A549 (cell line): ENCODE measurements around the gene GRAP2. TPM values are rescaled to one million over a fixed set of nuclear protein-coding genes. Genes with fewer than 3 reads are reported as not detected.

Experiments used
- ATAC-seq, 2 experiments: fragments of 200-7000 bp in 1 of 2; fragments of >200 bp in 1 of 2; cut with Nextera tagmentation in 1 of 2; cut with Tn5 transposase in 1 of 2; 3 replicates each; pipeline versions ENCODE4 v1.8.0 to v1.9.1; 2018 to 2020; ENCODE audit warnings: mild to moderate bottlenecking in 1 of 2, moderate library complexity in 1 of 2
- CTCF ChIA-PET: fragments of 300-600 bp; sonication (Branson Sonifier 250); formaldehyde crosslinking; extraction: SDS; loops from one replicate; lab custom pipeline; 2021; ENCODE audit warnings: antibody characterized with exemption, inconsistent platforms; lab: Yijun Ruan, JAX
- POLR2A ChIA-PET: fragments of 350-600 bp; formaldehyde crosslinking; extraction: SDS; loops from one replicate; lab custom pipeline; 2021; ENCODE audit warnings: antibody characterized with exemption, inconsistent platforms; lab: Yijun Ruan, JAX
- DNase-seq, 2 experiments: peaks; one replicate each; pipeline versions ENCODE4 v3.0.0 to v3.0.0-alpha.2; 2011 to 2016; ENCODE audit warnings: low read depth in 1 of 2, low spot score in 1 of 2
- FAIRE-seq: peaks from 2 replicates; lab custom pipeline; 2011; peaks lifted over from hg19 to GRCh38; lab: Jason Lieb, UNC
- H3K27ac ChIP-seq, 2 experiments: fragments of >200 bp; sonication (Bioruptor Twin); formaldehyde crosslinking; 3 replicates each; pipeline ENCODE4 v1.5.1; 2016 to 2017
- H3K4me1 ChIP-seq: fragments of >200 bp; sonication (Bioruptor Twin); formaldehyde crosslinking; 3 replicates; pipeline ENCODE4 v1.6.1; 2016
- H3K4me2 ChIP-seq: fragments of >200 bp; sonication (Bioruptor Twin); formaldehyde crosslinking; 3 replicates; pipeline ENCODE4 v1.6.1; 2016
- H3K4me3 ChIP-seq: fragments of >200 bp; sonication (Bioruptor Twin); formaldehyde crosslinking; 3 replicates; pipeline ENCODE4 v1.5.1; 2016
- H3K9me3 ChIP-seq: fragments of >200 bp; sonication (Bioruptor Twin); formaldehyde crosslinking; 3 replicates; pipeline ENCODE4 v1.6.1; 2016
- CBX2 ChIP-seq: fragments of 200-600 bp; sonication (generic); IDR thresholded peaks from 2 replicates; pipeline ENCODE4 v1.6.1; 2016; ENCODE audit warnings: low read depth, mild to moderate bottlenecking, borderline replicate concordance
- CEBPB ChIP-seq, 2 experiments: fragments of >200 bp in 1 of 2; sonication (Bioruptor Twin) in 1 of 2; formaldehyde crosslinking in 1 of 2; IDR thresholded peaks; 2 replicates each; pipeline ENCODE4 v1.6.1; 2012 to 2016
- EHF ChIP-seq: fragments of 250-450 bp; sonication (Bioruptor Pico); IDR thresholded peaks from 2 replicates; pipeline ENCODE4 v1.5.0; 2020; ENCODE audit warnings: mild to moderate bottlenecking
- ESRRA ChIP-seq: fragments of 150-350 bp; IDR thresholded peaks from 2 replicates; pipeline ENCODE4 v1.6.1; 2014; ENCODE audit warnings: mild to moderate bottlenecking, low read length, borderline replicate concordance
- FOSL2 ChIP-seq, 2 experiments: fragments of 450-650 bp in 1 of 2; fragments of >200 bp in 1 of 2; sonication (Bioruptor Twin) in 1 of 2; formaldehyde crosslinking; IDR thresholded peaks; 2 replicates each; pipeline versions ENCODE4 v1.5.0 to v1.6.1; 2016 to 2020; ENCODE audit warnings: mild to moderate bottlenecking in 1 of 2, moderate library complexity in 1 of 2
- GATA3 ChIP-seq: IDR thresholded peaks from 2 replicates; pipeline ENCODE4 v1.6.1; 2012; ENCODE audit warnings: borderline replicate concordance
- HOXA7 ChIP-seq: fragments of 250-450 bp; sonication (Bioruptor Pico); IDR thresholded peaks from 2 replicates; pipeline ENCODE4 v1.5.0; 2020; ENCODE audit warnings: mild to moderate bottlenecking, moderate library complexity
- HOXB5 ChIP-seq: fragments of 250-450 bp; sonication (Bioruptor Pico); IDR thresholded peaks from 2 replicates; pipeline ENCODE4 v1.5.0; 2020; ENCODE audit warnings: mild to moderate bottlenecking, moderate library complexity
- NFE2L2 ChIP-seq: fragments of 150-350 bp; conservative IDR thresholded peaks from 2 replicates; pipeline ENCODE4 v1.6.1; 2014; ENCODE audit warnings: low read length
- NPAS2 ChIP-seq: fragments of 250-450 bp; sonication (Bioruptor Pico); IDR thresholded peaks from 2 replicates; pipeline ENCODE4 v1.8.0; 2022; ENCODE audit warnings: mild to moderate bottlenecking, moderate library complexity, borderline replicate concordance
- NR3C1 ChIP-seq: fragments of >200 bp; sonication (Bioruptor Twin); formaldehyde crosslinking; IDR thresholded peaks from 3 replicates; pipeline ENCODE4 v1.6.1; 2017
- PHF8 ChIP-seq: fragments of 200-600 bp; sonication (generic); IDR thresholded peaks from 2 replicates; pipeline ENCODE4 v1.6.1; 2016; ENCODE audit warnings: low read depth, mild to moderate bottlenecking, antibody characterized with exemption, moderate library complexity, borderline replicate concordance
- RARB ChIP-seq: fragments of 250-450 bp; sonication (Bioruptor Pico); IDR thresholded peaks from 2 replicates; pipeline ENCODE4 v1.8.0; 2021; ENCODE audit warnings: mild to moderate bottlenecking, moderate library complexity
- SREBF2 ChIP-seq: fragments of 450-650 bp; IDR thresholded peaks from 2 replicates; pipeline ENCODE4 v1.6.1; 2014; ENCODE audit warnings: mild to moderate bottlenecking, moderate library complexity
- ZNF302 ChIP-seq: fragments of 250-450 bp; sonication (Bioruptor Pico); IDR thresholded peaks from 2 replicates; pipeline ENCODE4 v1.9.0; 2021; ENCODE audit warnings: inconsistent platforms, mild to moderate bottlenecking, moderate library complexity
- WGBS: methylation state at CpG from one replicate; pipeline ENCODE4 v1.1.6; 2017; ENCODE audit errors: missing lambda C conversion rate; 5-methylcytosine and 5-hydroxymethylcytosine counted together
- polyA plus RNA-seq, 4 experiments: library from polyadenylated mRNA; depleted of rRNA in 3 of 4; stranded (reverse); fragments of >200 nt; fragmentation: RNase III in 1 of 4; extraction: RNeasy Plus Mini Kit Qiagen cat#74134 plus additional on column Dnase treatment in 1 of 4; gene quantifications; 2 replicates in 3 of 4; 3 replicates in 1 of 4; pipeline ENCODE4 v1.2.3, GENCODE V29; 2011 to 2017
- TF ChIP-seq, protein P1 (sequence below): fragments of >200 bp; sonication (Bioruptor Twin); formaldehyde crosslinking; IDR thresholded peaks from 3 replicates; pipeline ENCODE4 v1.6.1; 2016
- TF ChIP-seq, protein P2 (sequence below): IDR thresholded peaks from 2 replicates; pipeline ENCODE4 v1.6.1; 2012

The GRAP2 gene
- polyA plus RNA-seq, 2 of the 4 experiments (the other 2 are of a cell fraction) = not detected

DNA sequence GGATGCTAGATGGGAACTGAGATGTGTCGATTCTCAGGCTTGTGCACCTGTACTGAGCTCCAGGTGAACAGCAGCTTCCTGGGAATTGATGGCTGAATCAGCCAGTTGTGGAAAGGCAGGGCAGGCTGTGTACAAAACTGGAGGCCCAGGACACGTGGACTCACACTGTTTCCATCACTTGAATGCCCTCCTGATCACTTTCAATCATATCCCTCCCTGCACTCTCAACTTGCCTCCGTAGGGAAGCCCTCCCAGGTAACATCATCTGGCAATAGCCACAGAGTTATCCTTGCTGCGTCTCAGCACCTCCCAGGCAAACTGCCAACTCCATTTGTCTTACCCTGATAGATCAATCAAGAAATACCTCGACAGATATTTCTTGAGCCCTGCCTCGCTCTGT, 104.0 kb downstream of the GRAP2 start:
- Histone ChIP-seq H3K4me1 (peaks cover under 1% of the 10 kb centered on the region; the same call in 1 of the 3 replicates), H3K27ac (no peak overlapping the region), H3K9me3 (no peaks in the 10 kb centered on the region), H3K4me2 (no peak overlapping the region), H3K4me3 (no peak overlapping the region)
- no peak for DNase-seq
- no peak for FAIRE-seq
- no peak for ATAC-seq
- WGBS = 53% methylated on average over 6 of the region's 6 CpGs
- CTCF ChIA-PET = interaction anchor here (0.6 to 1.6 kb wide), 6 partner anchors 14 to 445 kb away, joined by 3 to 6 read pairs (median 3); no protein-coding TSS in a partner anchor
- POLR2A ChIA-PET = no interaction called here
- TF ChIP-seq CBX2 = no peak
- TF ChIP-seq HOXB5 (CRISPR knock-in tag) = no peak
- no peak for TF ChIP-seq NPAS2
- TF ChIP-seq RARB = no peak
- TF ChIP-seq, protein P1, sequence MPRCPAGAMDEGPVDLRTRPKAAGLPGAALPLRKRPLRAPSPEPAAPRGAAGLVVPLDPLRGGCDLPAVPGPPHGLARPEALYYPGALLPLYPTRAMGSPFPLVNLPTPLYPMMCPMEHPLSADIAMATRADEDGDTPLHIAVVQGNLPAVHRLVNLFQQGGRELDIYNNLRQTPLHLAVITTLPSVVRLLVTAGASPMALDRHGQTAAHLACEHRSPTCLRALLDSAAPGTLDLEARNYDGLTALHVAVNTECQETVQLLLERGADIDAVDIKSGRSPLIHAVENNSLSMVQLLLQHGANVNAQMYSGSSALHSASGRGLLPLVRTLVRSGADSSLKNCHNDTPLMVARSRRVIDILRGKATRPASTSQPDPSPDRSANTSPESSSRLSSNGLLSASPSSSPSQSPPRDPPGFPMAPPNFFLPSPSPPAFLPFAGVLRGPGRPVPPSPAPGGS = no peak
- no peak for TF ChIP-seq ZNF302 (CRISPR knock-in tag)
- TF ChIP-seq EHF = no peak
- TF ChIP-seq NR3C1 = no peak
- no peak for TF ChIP-seq NFE2L2
- TF ChIP-seq PHF8 = no peak

DNA sequence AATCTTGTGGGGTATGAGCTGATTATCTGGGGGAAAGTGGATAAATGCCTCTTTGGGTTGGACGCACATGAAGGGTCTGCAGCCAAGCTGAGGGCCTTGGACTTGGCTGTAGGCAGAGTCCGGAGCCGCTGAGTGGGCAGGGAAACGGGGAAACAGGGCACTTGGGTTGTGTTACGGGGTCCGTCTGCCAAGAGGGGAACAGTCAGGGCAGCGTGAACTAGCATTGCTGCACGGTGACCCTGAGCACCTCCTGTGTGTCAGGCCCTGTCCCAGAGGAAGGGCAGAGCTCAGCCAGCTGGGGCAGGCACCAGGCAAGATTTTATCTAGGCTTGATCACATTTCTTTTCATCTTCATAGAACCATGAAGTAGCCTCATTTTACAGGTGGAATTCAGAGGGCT, 105.8 kb downstream of the GRAP2 start:
- ChIA-PET CTCF (interaction anchor here (0.6 to 1.4 kb wide), 3 partner anchors 9 to 1865 kb away, joined by 3 to 4 read pairs (median 3); no protein-coding TSS in a partner anchor), POLR2A (no interaction called here)
- Histone ChIP-seq H3K9me3 (no peaks in the 10 kb centered on the region), H3K4me2 (no peak overlapping the region), H3K4me1 (no peaks in the 10 kb centered on the region), H3K4me3 (no peak overlapping the region), H3K27ac (no peak overlapping the region)
- WGBS = 84% methylated on average over 8 of the region's 8 CpGs
- FAIRE-seq = no peak
- no peak for ATAC-seq
- TF ChIP-seq SREBF2 (no peak), FOSL2 (IDR thresholded peaks at IDR 0.05) (no peak), FOSL2 (CRISPR knock-in tag; IDR thresholded peaks at IDR 0.05) (no peak), HOXA7 (CRISPR knock-in tag) (no peak), ESRRA (no peak)
- TF ChIP-seq, protein P2, sequence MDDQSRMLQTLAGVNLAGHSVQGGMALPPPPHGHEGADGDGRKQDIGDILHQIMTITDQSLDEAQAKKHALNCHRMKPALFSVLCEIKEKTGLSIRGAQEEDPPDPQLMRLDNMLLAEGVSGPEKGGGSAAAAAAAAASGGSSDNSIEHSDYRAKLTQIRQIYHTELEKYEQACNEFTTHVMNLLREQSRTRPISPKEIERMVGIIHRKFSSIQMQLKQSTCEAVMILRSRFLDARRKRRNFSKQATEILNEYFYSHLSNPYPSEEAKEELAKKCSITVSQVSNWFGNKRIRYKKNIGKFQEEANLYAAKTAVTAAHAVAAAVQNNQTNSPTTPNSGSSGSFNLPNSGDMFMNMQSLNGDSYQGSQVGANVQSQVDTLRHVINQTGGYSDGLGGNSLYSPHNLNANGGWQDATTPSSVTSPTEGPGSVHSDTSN = no peak
- no peak for DNase-seq

DNA sequence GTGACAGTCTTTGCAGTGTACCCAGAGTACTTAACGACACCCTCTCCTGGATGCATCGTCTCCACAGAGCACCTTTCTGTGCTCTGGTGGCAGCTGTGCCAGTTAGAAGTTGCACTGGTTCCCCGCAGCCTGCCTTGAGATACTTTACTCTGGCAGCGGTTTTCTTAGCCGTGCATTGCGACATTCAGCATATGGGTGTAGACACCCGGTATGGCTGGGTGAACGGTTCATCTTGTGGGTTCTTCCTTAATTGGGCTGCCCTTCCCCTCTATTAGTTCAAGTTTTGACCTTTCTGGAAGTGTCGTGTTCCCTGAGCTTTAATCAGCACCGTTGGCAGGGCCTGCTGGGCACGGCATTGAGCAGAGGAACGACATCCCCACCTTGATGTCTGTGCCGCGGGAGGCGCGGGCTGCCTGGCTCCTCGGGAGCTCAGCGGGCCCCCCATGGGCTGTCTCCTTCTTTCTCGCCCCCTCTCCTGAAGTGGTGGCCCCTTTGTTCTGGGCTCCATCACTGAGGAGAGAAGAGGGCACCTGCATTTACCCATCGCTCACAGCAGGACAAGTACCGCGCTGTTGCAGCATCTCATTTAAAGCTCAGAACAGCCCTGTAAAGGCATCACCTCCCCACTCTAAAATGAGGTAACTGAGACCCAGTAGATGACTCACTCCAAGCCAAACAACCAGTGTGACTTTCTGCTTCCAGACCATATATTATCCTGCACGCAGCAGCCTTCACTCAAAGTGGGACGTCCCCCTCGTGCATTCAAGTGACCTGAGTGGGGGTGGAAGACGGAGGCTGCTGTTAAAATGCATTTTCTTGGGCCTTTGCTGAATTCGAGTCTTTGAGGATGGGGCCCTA, 107.2 kb downstream of the GRAP2 start:
- TF ChIP-seq CEBPB (IDR thresholded peaks at IDR 0.05) (peak; percentile 6 to 36; a peak in 2 of 4 replicates), GATA3 (no peak)
- WGBS = 57% methylated on average over 15 of the region's 27 CpGs
- no peak overlapping the region for H3K27ac ChIP-seq
- H3K9me3 ChIP-seq = no peaks in the 10 kb centered on the region
- ATAC-seq (0 out of 6 replicates have a peak, but pooled peaks of 1 of the 2 experiments have one; percentile 6), FAIRE-seq (no peak), DNase-seq (no peak)
- H3K4me3 ChIP-seq = no peak overlapping the region
- CTCF ChIA-PET = interaction anchor here (1.8 to 4.0 kb wide), 2 partner anchors 16 to 473 kb away, joined by 5 to 29 read pairs; no protein-coding TSS in a partner anchor
- no peak overlapping the region for H3K4me2 ChIP-seq
- H3K4me1 ChIP-seq = no peaks in the 10 kb centered on the region
- POLR2A ChIA-PET = no interaction called here
